ENCODE measurements around the gene ACTR8. TPM values are rescaled to one million over a fixed set of nuclear protein-coding genes. Genes with fewer than 3 reads are reported as not detected.

Gene ACTR8
- total RNA-seq, 2 experiments from 2014 or later = 39.6 to 48.7 TPM

GRCh38 chr3:53836084-53836872, 45.7 kb downstream of the ACTR8 start:
- no TSS peak for BruUV-seq (replicated peaks)
- H4K20me1 ChIP-seq (ENCODE audit: insufficient read depth, low read length) = no peaks in the 10 kb centered on the region
- no peaks in the 10 kb centered on the region for H3K36me3 ChIP-seq (ENCODE audit: insufficient read depth, low read length)
- H3K9me2 ChIP-seq (ENCODE audit: insufficient read depth, low read length) = no peaks in the 10 kb centered on the region
- no peak overlapping the region for H3K27ac ChIP-seq (ENCODE audit: low read depth, low read length, poor library complexity, severe bottlenecking)
- intact Hi-C loops (cut with micrococcal nuclease; ENCODE audit: unreplicated experiment) = no loop called here
- no peak overlapping the region for H3K4me2 ChIP-seq (ENCODE audit: low read length)
- H3K9me3 ChIP-seq (ENCODE audit: low read length) = no peaks in the 10 kb centered on the region
- ChIA-PET POLR2A (no interaction called here), CTCF (ENCODE audit: unreplicated experiment) (no interaction called here)
- H3K4me1 ChIP-seq (ENCODE audit: insufficient read depth, low read length, poor library complexity, severe bottlenecking) = no peaks in the 10 kb centered on the region
- no peak for DNase-seq (ENCODE audit: low spot score)
- no peak overlapping the region for H2AFZ ChIP-seq (ENCODE audit: low read length)
- H3K4me3 ChIP-seq (ENCODE audit: low read depth, low read length, poor library complexity, severe bottlenecking) = no peak overlapping the region
- no peak for TF ChIP-seq EZH2phosphoT487 (IDR thresholded peaks at IDR 0.05; ENCODE audit: borderline replicate concordance, low read depth, low read length)
- no peaks in the 10 kb centered on the region for H3K79me2 ChIP-seq (ENCODE audit: insufficient read depth, low read depth, low read length)

GRCh38 chr3:53835257-53835656, 46.7 kb downstream of the ACTR8 start:
- ChIA-PET POLR2A (no interaction called here), CTCF (ENCODE audit: unreplicated experiment) (no interaction called here)
- no peak overlapping the region for H3K4me3 ChIP-seq (ENCODE audit: low read depth, low read length, poor library complexity, severe bottlenecking)
- BruUV-seq (replicated peaks) = no TSS peak
- no peaks in the 10 kb centered on the region for H3K36me3 ChIP-seq (ENCODE audit: insufficient read depth, low read length)
- H3K4me1 ChIP-seq (ENCODE audit: insufficient read depth, low read length, poor library complexity, severe bottlenecking) = no peaks in the 10 kb centered on the region
- no peak overlapping the region for H3K27ac ChIP-seq (ENCODE audit: low read depth, low read length, poor library complexity, severe bottlenecking)
- DNase-seq (ENCODE audit: low spot score) = no peak
- no peaks in the 10 kb centered on the region for H3K9me2 ChIP-seq (ENCODE audit: insufficient read depth, low read length)
- intact Hi-C loops (cut with micrococcal nuclease; ENCODE audit: unreplicated experiment) = no loop called here
- H3K9me3 ChIP-seq (ENCODE audit: low read length) = no peaks in the 10 kb centered on the region
- H2AFZ ChIP-seq (ENCODE audit: low read length) = no peak overlapping the region
- H3K4me2 ChIP-seq (ENCODE audit: low read length) = no peak overlapping the region
- no peaks in the 10 kb centered on the region for H4K20me1 ChIP-seq (ENCODE audit: insufficient read depth, low read length)
- no peaks in the 10 kb centered on the region for H3K79me2 ChIP-seq (ENCODE audit: insufficient read depth, low read depth, low read length)
- TF ChIP-seq CTCF (conservative IDR thresholded peaks at IDR 0.05; ENCODE audit: low read length) = no peak
- TF ChIP-seq EZH2phosphoT487 (IDR thresholded peaks at IDR 0.05; ENCODE audit: borderline replicate concordance, low read depth, low read length) = no peak

GRCh38 chr3:53834429-53835095, 47.4 kb downstream of the ACTR8 start:
- H3K36me3 ChIP-seq (ENCODE audit: insufficient read depth, low read length) = no peaks in the 10 kb centered on the region
- H3K4me1 ChIP-seq (ENCODE audit: insufficient read depth, low read length, poor library complexity, severe bottlenecking) = no peaks in the 10 kb centered on the region
- CTCF ChIA-PET (ENCODE audit: unreplicated experiment) = interaction anchor here (0.6 kb wide), 1 partner anchor 91 kb away, joined by 3 read pairs; no protein-coding TSS in a partner anchor
- no peak for TF ChIP-seq CTCF (conservative IDR thresholded peaks at IDR 0.05; ENCODE audit: low read length)
- TF ChIP-seq EZH2phosphoT487 (IDR thresholded peaks at IDR 0.05; ENCODE audit: borderline replicate concordance, low read depth, low read length) = no peak
- no peak for DNase-seq (ENCODE audit: low spot score)
- H2AFZ ChIP-seq (ENCODE audit: low read length) = no peak overlapping the region
- H3K9me3 ChIP-seq (ENCODE audit: low read length) = no peaks in the 10 kb centered on the region
- no peaks in the 10 kb centered on the region for H3K79me2 ChIP-seq (ENCODE audit: insufficient read depth, low read depth, low read length)
- H3K4me3 ChIP-seq (ENCODE audit: low read depth, low read length, poor library complexity, severe bottlenecking) = no peak overlapping the region
- H3K9me2 ChIP-seq (ENCODE audit: insufficient read depth, low read length) = no peaks in the 10 kb centered on the region
- BruUV-seq (replicated peaks) = no TSS peak
- intact Hi-C loops (cut with micrococcal nuclease; ENCODE audit: unreplicated experiment) = no loop called here
- no peaks in the 10 kb centered on the region for H4K20me1 ChIP-seq (ENCODE audit: insufficient read depth, low read length)
- no peak overlapping the region for H3K27ac ChIP-seq (ENCODE audit: low read depth, low read length, poor library complexity, severe bottlenecking)
- POLR2A ChIA-PET = no interaction called here
- no peak overlapping the region for H3K4me2 ChIP-seq (ENCODE audit: low read length)
